Karpas-422 (cell line): ENCODE results near the gene PPP5C. TPM values are rescaled to one million over a fixed set of nuclear protein-coding genes. Genes with fewer than 3 reads are reported as not detected.

Source experiments
- DNase-seq: peaks from one replicate; pipeline ENCODE4 v3.0.0-alpha.2; 2015
- H2AFZ ChIP-seq: fragments of 200-600 bp; sonication (generic); 2 replicates; pipeline ENCODE4 v1.6.1; 2014; ENCODE audit warnings: antibody characterized with exemption, low read length, mixed read lengths
- H3K27ac ChIP-seq: fragments of 200-600 bp; sonication (generic); 2 replicates; pipeline ENCODE4 v1.5.1; 2014; ENCODE audit warnings: mild to moderate bottlenecking, low read length, moderate library complexity
- H3K27me3 ChIP-seq: fragments of 200-600 bp; sonication (generic); 2 replicates; pipeline ENCODE4 v1.6.1; 2014; ENCODE audit warnings: low read length, mixed read lengths
- H3K36me3 ChIP-seq: fragments of 200-600 bp; sonication (generic); 2 replicates; pipeline ENCODE4 v1.6.1; 2014; ENCODE audit warnings: low read length, mixed read lengths; ENCODE audit not compliant: insufficient read depth
- H3K4me1 ChIP-seq: fragments of 200-600 bp; sonication (generic); 2 replicates; pipeline ENCODE4 v1.6.1; 2014; ENCODE audit warnings: mild to moderate bottlenecking, low read length, mixed read lengths
- H3K4me2 ChIP-seq: fragments of 200-600 bp; sonication (generic); 2 replicates; pipeline ENCODE4 v1.6.1; 2014; ENCODE audit warnings: low read length, low read depth, mild to moderate bottlenecking; ENCODE audit not compliant: poor library complexity, severe bottlenecking
- H3K4me3 ChIP-seq: fragments of 200-600 bp; sonication (generic); 2 replicates; pipeline ENCODE4 v1.5.1; 2014; ENCODE audit warnings: mild to moderate bottlenecking, antibody characterized with exemption, low read length, mixed read lengths
- H3K79me2 ChIP-seq: fragments of 200-600 bp; sonication (generic); 2 replicates; pipeline ENCODE4 v1.6.1; 2014; ENCODE audit warnings: mild to moderate bottlenecking, low read length, mixed read lengths
- H3K9ac ChIP-seq: fragments of 200-600 bp; sonication (generic); 2 replicates; pipeline ENCODE4 v1.6.0; 2014; ENCODE audit warnings: low read length
- H3K9me2 ChIP-seq: fragments of 200-600 bp; sonication (generic), shearing (Covaris generic); replicated peaks from 2 replicates; pipeline ENCODE4 v1.6.0; 2014; ENCODE audit warnings: mild to moderate bottlenecking, low read length, moderate library complexity; ENCODE audit not compliant: insufficient read depth
- H3K9me3 ChIP-seq: fragments of 300-700, 200-600 bp; sonication (generic); 2 replicates; pipeline ENCODE4 v1.6.1; 2014; ENCODE audit warnings: low read length, mixed read lengths
- H4K20me1 ChIP-seq: fragments of 200-600 bp; sonication (generic); 2 replicates; pipeline ENCODE4 v1.6.1; 2014; ENCODE audit warnings: mild to moderate bottlenecking, antibody characterized with exemption, low read length, low read depth; ENCODE audit not compliant: insufficient read depth
- total RNA-seq: library from RNA; depleted of rRNA; stranded (reverse); fragments of >200 nt; shearing (Covaris generic); gene quantifications from 2 replicates; pipeline ENCODE4 v1.2.3, GENCODE V29; 2014; ENCODE audit warnings: low replicate concordance

The PPP5C gene
- total RNA-seq, 1 experiment from 2014 or later = 31.1 TPM

- H3K4me2 ChIP-seq = no peak overlapping the region
- H3K79me2 ChIP-seq = peaks cover 87% of the 10 kb centered on the region
- H4K20me1 ChIP-seq = peaks cover 19% of the 10 kb centered on the region; the same call in 1 of the 2 replicates
- no peaks in the 10 kb centered on the region for H3K9me3 ChIP-seq
- H2AFZ ChIP-seq = no peak overlapping the region
- H3K4me1 ChIP-seq = no peaks in the 10 kb centered on the region; the same call in 1 of the 2 replicates
- DNase-seq = no peak
- H3K27me3 ChIP-seq = no peaks in the 10 kb centered on the region
- H3K27ac ChIP-seq = no peak overlapping the region
- H3K36me3 ChIP-seq = peaks cover 32% of the 10 kb centered on the region; the same call in 1 of the 2 replicates
- no peak overlapping the region for H3K9ac ChIP-seq
- no peak overlapping the region for H3K4me3 ChIP-seq
- no peaks in the 10 kb centered on the region for H3K9me2 ChIP-seq
Measured at GRCh38 chr19:46361915-46362314, 15.0 kb downstream of the PPP5C start.

GRCh38 chr19:46364359-46364758 is 17.5 kb downstream of the PPP5C start:
- no peak overlapping the region for H3K4me3 ChIP-seq
- no peak overlapping the region for H3K9ac ChIP-seq
- H3K79me2 ChIP-seq = peaks cover 85% of the 10 kb centered on the region
- DNase-seq = no peak
- H3K36me3 ChIP-seq = peaks cover 24% of the 10 kb centered on the region; the same call in 1 of the 2 replicates
- no peaks in the 10 kb centered on the region for H3K4me1 ChIP-seq
- H3K4me2 ChIP-seq = no peak overlapping the region
- H3K27ac ChIP-seq = no peak overlapping the region
- no peaks in the 10 kb centered on the region for H3K27me3 ChIP-seq
- no peak overlapping the region for H2AFZ ChIP-seq
- 0 out of 2 replicates have a peak, but pooled peaks cover 10% of the 10 kb centered on the region for H4K20me1 ChIP-seq
- no peaks in the 10 kb centered on the region for H3K9me3 ChIP-seq
- no peaks in the 10 kb centered on the region for H3K9me2 ChIP-seq

DNA sequence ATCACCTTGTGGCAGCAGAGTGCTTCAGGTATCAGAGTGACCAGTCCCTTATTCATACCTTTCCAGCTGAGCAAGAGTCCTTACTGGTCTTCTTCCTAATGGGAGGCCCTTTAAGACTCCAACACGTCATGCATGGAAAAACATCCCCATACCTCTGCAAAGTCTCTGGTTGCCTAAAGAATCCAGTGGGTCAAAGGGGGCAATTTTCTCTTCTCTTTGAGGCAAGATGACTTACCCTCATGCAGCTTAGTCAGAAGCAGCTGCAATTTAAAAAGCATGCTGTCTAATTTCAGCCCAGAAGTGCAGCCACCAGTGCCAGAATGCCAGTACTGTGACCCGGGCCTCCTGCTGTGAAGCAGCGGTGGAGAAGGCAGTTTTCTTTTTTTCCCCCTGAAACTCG is 18.7 kb downstream of the PPP5C start:
- Histone ChIP-seq H3K4me1 (no peaks in the 10 kb centered on the region), H3K9me3 (no peaks in the 10 kb centered on the region), H3K4me2 (no peak overlapping the region), H3K4me3 (no peak overlapping the region), H3K36me3 (peaks cover 26% of the 10 kb centered on the region), H3K79me2 (peaks cover 78% of the 10 kb centered on the region), H2AFZ (no peak overlapping the region), H3K9ac (no peak overlapping the region), H3K9me2 (no peaks in the 10 kb centered on the region), H3K27me3 (no peaks in the 10 kb centered on the region), H4K20me1 (peaks cover 12% of the 10 kb centered on the region; the same call in 1 of the 2 replicates), H3K27ac (no peak overlapping the region)
- no peak for DNase-seq

GRCh38 chr19:46366620-46367292 is 19.9 kb downstream of the PPP5C start:
- peaks cover 18% of the 10 kb centered on the region for H4K20me1 ChIP-seq
- H3K9me3 ChIP-seq = no peaks in the 10 kb centered on the region
- DNase-seq = no peak
- no peaks in the 10 kb centered on the region for H3K27me3 ChIP-seq
- H2AFZ ChIP-seq = no peak overlapping the region
- H3K36me3 ChIP-seq = peaks cover 25% of the 10 kb centered on the region
- H3K79me2 ChIP-seq = peaks cover 81% of the 10 kb centered on the region
- no peaks in the 10 kb centered on the region for H3K4me1 ChIP-seq
- no peak overlapping the region for H3K4me2 ChIP-seq
- H3K4me3 ChIP-seq = no peak overlapping the region
- H3K27ac ChIP-seq = no peak overlapping the region
- H3K9me2 ChIP-seq = no peaks in the 10 kb centered on the region
- no peak overlapping the region for H3K9ac ChIP-seq

DNA sequence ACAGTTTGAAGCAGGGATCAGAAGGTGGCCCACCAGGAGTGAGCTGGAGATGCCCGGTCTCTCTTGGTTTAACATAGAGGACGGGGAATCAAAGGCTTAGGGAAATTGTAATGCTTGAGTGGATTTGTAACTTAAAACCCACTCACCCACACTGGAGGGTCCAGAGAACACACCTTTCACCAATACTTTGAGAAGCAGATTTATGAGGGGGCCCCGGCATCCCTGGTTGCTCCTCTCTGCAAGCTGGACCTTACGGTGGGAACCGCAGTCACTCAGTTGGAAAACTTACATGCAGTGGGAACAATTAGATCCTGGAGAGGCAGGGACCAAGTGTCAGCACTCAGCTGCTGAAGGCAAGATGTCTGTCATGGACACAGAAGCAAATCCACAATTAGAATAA is 20.5 kb downstream of the PPP5C start:
- no peak for DNase-seq
- Histone ChIP-seq H3K4me1 (no peaks in the 10 kb centered on the region), H3K9ac (no peak overlapping the region), H3K4me2 (no peak overlapping the region), H3K4me3 (no peak overlapping the region), H4K20me1 (peaks cover 20% of the 10 kb centered on the region), H3K9me3 (no peaks in the 10 kb centered on the region), H3K27me3 (no peaks in the 10 kb centered on the region), H3K27ac (no peak overlapping the region), H3K36me3 (peaks cover 19% of the 10 kb centered on the region), H3K9me2 (no peaks in the 10 kb centered on the region), H2AFZ (no peak overlapping the region), H3K79me2 (peaks cover 82% of the 10 kb centered on the region)

DNA sequence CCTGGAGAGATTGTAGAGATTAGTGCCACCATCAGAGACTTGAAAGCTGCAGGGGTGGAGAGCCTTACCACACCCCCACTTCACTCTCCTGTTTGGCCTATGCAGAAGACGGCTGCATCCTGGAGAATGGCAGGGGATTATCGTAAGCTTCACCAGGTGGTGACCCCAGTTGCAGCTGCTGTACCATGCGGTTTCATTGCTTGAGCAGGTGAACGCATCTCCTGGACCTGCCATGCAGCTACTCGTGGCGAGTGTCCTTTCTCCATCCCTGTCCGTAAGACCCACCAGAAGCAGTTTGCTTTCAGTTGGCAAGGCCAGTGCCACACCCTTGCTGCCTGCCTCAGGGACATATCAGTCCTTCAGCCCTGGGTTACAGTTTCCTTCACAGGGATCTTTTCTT is 21.2 kb downstream of the PPP5C start:
- no peaks in the 10 kb centered on the region for H3K9me3 ChIP-seq
- no peak overlapping the region for H3K27ac ChIP-seq
- no peak overlapping the region for H3K4me3 ChIP-seq
- H3K27me3 ChIP-seq = no peaks in the 10 kb centered on the region
- H3K4me2 ChIP-seq = no peak overlapping the region
- no peaks in the 10 kb centered on the region for H3K4me1 ChIP-seq
- H3K9me2 ChIP-seq = no peaks in the 10 kb centered on the region
- H3K79me2 ChIP-seq = peaks cover 89% of the 10 kb centered on the region
- DNase-seq = no peak
- H3K9ac ChIP-seq = no peak overlapping the region
- H3K36me3 ChIP-seq = peaks cover 19% of the 10 kb centered on the region
- H4K20me1 ChIP-seq = peaks cover 25% of the 10 kb centered on the region
- H2AFZ ChIP-seq = no peak overlapping the region

DNA sequence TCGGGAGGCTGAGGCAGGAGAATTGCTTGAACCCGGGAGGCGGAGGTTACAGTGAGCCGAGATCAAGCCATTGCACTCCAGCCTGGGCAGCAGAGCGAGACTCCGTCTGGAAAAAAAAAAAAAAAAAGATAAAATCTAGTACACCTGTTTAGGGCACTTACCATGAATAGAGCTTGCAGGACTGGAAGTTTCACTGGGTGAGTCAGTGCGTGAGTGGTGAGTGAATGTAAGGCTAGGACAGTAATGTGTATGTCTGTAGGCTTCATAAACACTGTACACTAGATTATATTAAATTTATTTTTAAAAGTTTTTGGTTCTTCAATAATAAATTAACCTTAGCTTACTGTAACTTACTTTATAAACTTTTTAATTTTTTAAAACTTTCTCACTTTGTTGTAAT is 22.9 kb downstream of the PPP5C start:
- no peaks in the 10 kb centered on the region for H3K27me3 ChIP-seq
- H3K9me3 ChIP-seq = no peaks in the 10 kb centered on the region
- H3K4me3 ChIP-seq = no peak overlapping the region
- no peak overlapping the region for H3K4me2 ChIP-seq
- no peak overlapping the region for H3K9ac ChIP-seq
- no peaks in the 10 kb centered on the region for H3K4me1 ChIP-seq
- no peak overlapping the region for H3K27ac ChIP-seq
- peaks cover 32% of the 10 kb centered on the region for H4K20me1 ChIP-seq
- no peak overlapping the region for H2AFZ ChIP-seq
- H3K9me2 ChIP-seq = no peaks in the 10 kb centered on the region
- peaks cover 82% of the 10 kb centered on the region for H3K79me2 ChIP-seq
- DNase-seq = no peak
- H3K36me3 ChIP-seq = peaks cover 10% of the 10 kb centered on the region

DNA sequence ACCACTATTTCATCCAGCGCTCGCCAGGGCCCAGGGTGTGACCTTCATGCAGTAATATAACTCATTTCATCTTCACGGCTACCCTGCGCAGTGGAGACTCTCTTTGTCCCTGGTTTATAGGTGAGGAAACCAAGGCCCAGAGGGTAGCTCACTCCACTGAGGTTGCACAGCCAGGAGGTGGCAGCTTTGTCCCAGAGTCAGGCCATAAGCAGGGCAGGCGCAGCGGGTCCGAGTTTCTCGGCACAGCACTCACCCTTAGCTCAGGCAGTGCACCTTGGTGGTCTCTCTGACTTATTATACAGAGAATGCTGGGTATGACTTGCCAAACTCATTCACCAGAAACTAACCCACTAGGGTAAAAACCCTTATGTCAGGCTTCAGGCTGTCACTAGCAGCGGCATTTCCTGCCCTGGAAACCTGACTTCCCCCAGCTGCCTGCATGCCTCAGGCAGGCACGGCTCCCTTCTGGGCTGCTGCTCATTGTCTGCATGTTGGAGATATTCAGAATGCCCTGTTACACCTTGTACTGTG is 24.5 kb downstream of the PPP5C start:
- H3K4me2 ChIP-seq = no peak overlapping the region
- no peak for DNase-seq
- H3K9me3 ChIP-seq = no peaks in the 10 kb centered on the region
- no peak overlapping the region for H2AFZ ChIP-seq
- no peaks in the 10 kb centered on the region for H3K4me1 ChIP-seq
- peaks cover 31% of the 10 kb centered on the region for H4K20me1 ChIP-seq
- H3K4me3 ChIP-seq = no peak overlapping the region
- no peak overlapping the region for H3K27ac ChIP-seq
- no peak overlapping the region for H3K9ac ChIP-seq
- H3K79me2 ChIP-seq = peaks cover 66% of the 10 kb centered on the region
- peaks cover 7% of the 10 kb centered on the region for H3K36me3 ChIP-seq
- no peaks in the 10 kb centered on the region for H3K9me2 ChIP-seq
- no peaks in the 10 kb centered on the region for H3K27me3 ChIP-seq
